NK-92 (cell line): ENCODE data around the gene BCL7A.
"Not testable (repeated sequence)": the region's sequence is repeated elsewhere in the genome, so short reads cannot be mapped to it uniquely, and the experiment has no call there.

Experiments
- DNase-seq: peaks from one replicate; lab custom pipeline; 2025; ENCODE audit not compliant: unreplicated experiment; lab: John Stamatoyannopoulos, UW

The BCL7A gene

DNA sequence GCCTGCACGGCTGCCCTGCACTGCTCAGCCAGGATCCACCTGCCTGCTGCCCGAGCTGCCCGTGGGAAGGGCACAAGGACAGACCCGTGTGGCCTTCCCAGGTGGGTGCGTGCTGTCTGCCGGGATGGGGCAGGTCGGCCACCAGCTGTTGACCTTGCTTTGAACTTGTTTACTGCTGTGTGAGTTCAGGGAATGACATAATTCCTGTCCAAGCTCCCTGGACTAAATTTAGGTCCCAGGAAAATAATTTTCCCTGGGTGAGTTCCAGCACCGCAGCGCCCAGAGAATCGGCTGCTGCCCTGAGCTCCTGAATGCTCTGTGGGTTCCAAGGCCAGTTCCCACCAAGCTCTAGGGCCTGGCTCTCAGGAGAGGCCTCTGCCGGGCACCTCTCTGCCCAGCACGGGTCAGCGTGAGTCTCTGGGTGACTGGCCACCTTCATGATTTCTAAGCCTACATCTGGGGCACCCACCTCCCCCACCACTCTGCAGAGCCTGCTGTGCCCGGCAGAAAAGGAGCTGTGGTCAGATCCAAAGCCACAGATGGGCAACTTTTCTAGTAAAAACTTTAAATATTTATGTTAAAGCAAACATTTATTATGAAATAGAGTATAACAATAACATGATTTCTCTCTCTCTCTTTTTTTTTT is 29.7 kb downstream of the BCL7A start:
- DNase-seq: no peak

DNA sequence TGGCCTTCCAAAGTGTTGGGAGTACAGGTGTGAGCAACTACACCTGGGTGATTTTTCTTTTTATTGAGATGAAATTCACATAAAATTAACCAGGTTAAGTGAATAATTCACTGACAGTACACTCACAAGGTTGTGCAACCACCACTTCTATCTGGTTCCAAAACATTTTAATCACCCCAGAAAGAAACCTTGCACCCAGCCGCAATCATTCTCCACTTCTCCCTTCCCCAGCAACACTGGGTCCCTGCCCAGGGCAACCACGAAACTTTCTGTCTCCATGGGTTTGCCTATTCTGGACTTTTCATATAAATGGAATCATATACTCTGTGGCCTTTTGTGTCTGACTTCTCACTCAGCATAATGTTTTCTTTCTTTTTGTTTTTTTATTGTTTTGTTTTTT is 30.6 kb downstream of the BCL7A start:
- DNase-seq: no peak

DNA sequence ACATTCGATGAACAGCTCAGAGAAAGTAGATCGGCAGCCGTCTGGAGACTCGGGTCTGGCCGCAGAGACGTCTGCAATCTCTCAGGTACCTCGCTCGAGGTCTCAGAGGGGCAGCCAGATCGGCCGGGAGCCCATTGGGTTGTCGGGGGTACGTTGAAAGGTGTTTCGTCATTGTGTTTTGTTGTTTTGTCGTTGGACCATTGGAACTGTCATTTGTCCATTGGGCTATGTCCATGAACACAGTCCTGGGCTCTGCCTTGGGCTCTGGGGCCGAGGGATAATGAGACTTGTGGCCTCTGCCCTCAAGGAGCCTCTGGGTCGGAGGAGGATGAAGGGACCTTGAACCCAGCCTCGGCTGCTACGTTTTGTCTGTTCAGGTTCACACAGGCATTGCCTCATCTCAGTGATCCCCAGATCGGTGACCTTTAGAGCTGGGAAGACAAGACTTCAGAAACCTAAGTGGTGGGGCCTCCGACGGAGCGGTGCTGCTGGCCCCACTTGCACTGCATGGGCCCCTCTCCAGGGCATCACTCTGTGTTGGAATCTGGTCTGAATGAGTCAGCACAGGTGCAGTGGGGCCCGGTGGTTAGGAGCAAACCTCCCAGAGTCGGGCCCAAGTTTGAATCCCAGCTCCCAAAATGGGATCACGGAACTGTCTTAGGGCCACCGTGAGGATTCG is 33.3 kb downstream of the BCL7A start:
- no peak for DNase-seq

DNA sequence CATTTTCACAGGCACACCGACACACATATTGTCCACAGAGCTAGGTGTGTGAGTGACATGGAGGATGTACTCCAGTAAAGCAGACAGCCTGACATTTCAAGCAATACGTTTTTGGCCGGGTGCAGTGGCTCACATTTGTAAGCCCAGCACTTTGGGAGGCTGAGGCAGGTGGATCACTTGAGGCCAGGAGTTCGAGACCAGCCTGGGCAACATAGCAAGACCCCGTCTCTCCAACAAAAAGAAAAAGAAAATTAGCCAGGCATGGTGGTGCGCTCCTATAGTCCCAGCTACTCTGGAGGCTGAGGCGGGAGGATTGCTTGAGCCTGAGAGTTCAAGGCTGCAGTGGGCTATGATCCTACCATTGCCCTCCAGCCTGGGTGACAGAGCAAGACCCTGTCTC is 34.7 kb downstream of the BCL7A start:
- DNase-seq: not testable (repeated sequence)

DNA sequence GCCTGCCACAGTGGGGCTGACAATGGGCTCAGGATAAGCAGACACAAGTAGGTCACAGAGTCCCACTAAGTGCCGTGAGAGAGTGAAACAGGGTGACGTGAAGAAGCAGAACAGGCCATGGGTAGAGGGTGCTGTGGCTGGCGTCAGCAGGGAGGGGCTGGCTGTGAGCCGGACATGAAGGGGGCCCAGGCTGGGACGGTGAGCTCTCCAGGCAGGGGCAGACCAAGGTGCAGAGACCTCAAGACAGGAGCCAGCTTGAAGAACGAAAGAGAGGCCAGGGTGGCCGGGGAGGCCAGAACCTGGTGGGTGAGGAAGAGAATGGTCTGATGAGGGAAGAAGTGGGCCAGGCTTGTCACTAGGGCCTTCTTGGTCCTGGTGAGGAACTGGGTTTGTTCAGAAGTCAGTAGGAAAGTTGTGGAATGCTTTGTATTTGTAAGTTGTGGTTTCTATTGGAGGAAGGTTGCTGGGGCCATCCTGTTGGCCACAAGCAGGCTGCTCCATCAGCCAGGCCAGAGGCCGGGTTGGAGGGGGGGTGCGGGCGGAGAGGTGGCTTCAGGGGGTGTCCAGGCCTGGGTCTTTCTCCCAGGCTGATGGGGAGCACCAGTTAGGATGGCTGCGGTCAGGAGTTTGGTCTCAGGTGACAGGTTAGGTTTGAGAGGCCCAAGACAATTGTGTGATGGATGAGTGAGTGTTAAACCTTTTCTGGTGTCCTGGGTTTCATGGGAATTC is 35.5 kb downstream of the BCL7A start:
- DNase-seq: no peak

DNA sequence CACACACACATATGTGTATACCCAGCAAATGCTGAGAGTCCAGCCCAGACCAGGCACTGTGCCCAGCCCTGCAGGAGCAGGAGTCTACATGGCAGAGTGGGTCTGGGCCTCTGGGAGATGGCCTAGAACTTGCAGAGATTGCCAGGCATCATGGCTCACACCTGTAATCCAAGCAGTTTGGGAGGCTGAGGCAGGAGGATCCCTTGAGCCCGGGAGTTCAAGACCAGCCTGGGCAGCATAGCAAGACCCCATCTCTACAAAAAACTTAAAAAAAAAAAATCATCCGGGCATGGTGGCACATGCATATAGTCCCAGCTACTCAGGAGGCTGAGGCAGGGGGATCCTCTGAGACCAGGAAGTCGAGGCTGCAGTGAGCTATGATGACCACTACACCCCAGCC is 36.1 kb downstream of the BCL7A start:
- DNase-seq: no peak

DNA sequence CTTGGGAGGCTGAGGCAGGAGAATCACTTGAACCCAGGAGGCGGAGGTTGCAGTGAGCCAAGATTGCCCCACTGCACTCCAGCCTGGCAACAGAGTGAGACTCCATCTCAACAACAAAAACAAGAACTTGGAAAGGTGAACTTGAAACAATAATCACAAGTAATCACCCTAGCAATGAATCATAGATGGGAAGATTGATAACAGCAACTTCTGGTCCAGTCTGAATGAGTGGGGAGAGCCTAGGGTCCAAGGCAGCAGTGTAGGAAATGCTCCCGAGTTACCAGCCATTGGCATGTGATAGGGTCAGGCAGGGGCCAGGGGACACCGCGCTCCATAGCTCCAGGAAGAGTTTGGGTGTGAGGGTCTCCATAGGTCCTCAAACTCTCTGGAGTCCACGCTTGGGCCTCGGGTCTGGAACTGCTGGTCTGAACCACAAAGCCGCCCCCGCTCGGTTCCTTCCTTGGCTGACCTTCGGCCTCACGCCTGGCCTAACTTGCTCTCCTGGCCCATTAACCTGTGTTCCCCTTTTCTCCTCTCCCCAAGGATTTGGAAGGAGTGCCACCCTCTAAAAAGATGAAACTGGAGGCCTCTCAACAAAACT is 37.0 kb downstream of the BCL7A start:
- DNase-seq: no peak

DNA sequence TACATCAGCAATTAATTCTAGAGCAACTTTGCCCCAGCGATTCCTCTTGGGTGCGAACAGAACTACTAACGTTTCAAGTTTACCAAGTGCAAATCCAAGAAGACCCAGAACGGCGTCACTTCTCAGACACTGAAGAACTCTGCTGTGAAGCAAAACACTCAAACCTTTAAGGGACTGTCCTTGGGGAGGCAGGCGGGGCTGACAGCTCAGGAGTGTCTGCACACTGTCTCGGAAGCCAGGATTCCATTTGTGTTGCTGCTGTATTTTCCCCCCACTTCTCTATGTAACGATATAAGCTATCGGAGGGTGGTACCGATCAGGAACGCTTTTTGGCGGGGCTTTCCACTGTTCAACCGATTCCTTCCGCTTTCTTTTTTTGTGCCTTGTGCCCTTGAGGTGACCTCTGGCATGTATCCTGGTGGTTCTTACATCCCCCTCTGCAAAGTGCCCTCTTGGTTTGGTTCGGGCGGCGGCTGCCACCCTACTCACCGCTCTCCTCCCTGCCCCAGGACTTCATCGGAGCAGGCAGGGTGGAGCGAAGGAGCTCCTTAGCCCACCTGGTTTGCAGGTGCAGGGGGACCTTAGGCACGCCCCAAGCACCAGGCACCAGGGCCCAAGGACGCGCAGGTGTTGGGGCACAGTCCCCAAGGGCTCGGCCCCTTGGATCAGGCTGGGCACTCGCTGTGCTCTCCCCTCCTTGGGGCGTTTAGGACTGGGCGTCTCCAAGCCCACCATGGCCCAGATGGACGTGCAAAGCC is 37.7 kb downstream of the BCL7A start:
- no peak for DNase-seq

DNA sequence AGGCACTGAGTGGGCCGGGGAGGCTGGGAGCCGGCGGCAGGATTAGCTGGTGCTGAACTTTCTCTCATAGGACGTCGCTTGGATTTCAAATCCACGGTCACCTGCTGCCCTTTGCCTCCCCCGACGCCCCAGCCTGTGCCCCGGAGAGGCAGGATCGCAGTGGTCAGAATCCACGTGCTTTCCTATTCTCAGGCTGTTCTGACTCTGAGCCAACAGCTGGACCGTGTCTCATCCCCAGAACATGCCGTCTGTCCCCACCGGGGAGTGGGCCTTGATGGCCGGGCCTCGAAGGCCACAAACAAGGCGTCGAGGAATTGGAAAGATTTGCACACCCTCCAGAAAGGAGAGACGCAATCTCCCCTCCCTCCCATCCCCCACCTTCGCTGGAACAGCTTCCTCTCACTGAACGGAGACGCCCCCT is 38.4 kb downstream of the BCL7A start:
- DNase-seq: no peak

DNA sequence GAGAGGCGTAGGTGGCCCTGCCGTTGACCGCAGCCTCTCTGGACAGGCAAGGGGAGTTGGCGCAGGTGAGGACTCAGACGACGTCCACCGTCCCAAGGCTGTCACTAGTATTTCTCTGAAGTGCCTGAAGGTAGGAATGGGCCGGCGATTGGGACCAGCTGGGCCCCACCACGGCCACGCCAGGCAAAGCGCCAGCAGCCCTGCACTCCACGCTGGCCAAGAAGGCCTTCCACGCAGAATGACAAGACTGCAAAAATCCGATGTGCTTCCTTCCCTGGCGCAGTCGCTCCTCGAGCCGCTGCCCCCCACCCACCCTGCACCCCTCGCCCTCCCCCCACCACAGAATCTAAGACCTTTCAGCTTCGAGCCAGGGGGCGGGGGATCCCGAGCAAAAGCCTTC is 39.6 kb downstream of the BCL7A start:
- no peak for DNase-seq

DNA sequence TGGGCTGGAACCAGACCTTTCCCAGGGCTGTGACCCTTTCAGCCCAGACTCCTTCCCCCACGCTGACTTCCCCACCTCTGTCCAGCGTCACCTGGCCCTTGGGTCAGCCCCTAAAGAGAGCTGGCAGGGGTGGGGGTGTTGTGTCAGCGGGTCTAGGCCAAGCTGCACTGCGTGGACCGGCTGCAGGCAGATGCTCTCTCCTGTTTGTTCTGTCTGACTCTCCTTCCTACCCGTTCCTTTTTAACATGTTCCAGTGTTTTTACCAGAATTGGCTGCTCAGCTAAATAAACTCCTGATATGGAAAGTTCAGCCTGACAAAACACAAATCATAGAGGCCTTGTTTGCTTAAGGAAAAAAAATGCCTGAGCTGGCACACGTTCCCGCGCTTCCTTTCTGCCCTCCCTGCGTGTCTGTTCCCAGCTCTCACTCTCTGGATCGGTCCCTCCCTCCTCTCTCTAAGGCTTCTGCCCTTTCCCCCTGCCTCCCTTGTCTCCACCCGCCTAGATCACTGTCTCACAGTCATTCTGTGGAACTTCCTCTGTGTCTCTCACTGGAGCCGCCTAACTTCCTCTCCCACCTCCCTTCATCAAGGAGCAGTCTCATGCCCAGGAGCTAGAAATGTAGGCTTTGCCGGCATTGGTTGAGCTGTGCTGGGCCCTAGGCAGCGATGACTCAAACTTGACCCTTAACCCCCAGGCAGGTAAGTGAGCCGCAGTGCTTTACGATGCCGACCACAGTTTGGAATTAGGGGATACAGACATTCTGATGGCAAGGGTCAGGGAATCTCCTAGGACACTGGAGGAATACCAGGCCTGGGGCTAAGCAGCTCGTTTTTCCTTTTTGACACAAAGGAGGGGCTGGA is 41.4 kb downstream of the BCL7A start:
- no peak for DNase-seq

DNA sequence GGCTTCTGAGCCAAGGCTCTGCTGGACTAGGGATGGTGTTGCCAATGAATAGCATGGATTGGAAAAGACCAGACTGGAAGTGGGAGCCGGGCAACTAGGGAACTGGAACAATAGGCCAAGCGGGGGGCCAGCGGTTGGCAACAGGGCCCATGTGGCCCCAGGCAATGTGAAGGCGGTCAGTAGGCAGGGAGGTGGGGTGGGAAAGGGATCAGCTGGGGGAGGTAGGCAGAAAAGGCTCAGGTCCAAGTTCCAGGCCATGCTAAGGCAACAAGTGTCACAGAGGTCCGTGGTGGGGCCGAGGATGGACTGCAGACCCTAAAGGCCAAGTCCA is 42.0 kb downstream of the BCL7A start:
- no peak for DNase-seq

DNA sequence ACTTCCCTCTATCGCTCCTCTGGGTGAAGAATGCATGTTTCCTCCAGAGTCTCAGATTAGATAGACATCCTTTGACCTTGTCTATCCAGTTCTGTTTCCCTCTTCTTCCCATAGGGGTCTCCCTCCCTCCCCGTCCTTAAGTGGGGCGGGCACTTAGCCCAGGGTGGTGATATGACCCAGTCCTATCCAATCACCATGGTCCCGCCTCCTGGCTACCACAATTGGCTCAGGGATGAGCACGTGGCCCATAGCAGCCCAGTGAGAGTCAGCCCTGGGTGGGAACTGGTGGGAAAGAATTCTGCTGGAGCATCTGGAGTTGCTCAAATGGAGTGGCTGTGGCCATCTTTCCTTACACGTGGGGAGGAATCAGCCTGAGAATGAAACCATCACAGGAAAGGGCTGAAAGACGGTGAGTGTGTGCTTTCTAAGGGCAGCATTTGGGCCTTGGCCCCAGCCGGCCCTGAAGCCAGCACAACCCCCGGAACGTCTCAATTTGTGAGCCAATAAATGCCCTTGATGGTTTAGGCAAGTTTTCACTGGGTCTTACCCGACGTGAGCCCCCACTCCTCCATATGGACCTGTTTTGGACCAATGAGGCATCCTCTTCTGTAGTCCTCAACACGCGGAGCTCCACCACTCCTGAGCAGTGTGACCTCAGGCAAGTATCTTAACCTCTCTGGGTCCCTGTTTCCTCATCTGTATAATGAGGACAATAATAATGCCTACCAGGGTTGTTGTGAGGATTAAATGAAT is 42.5 kb downstream of the BCL7A start:
- no peak for DNase-seq

DNA sequence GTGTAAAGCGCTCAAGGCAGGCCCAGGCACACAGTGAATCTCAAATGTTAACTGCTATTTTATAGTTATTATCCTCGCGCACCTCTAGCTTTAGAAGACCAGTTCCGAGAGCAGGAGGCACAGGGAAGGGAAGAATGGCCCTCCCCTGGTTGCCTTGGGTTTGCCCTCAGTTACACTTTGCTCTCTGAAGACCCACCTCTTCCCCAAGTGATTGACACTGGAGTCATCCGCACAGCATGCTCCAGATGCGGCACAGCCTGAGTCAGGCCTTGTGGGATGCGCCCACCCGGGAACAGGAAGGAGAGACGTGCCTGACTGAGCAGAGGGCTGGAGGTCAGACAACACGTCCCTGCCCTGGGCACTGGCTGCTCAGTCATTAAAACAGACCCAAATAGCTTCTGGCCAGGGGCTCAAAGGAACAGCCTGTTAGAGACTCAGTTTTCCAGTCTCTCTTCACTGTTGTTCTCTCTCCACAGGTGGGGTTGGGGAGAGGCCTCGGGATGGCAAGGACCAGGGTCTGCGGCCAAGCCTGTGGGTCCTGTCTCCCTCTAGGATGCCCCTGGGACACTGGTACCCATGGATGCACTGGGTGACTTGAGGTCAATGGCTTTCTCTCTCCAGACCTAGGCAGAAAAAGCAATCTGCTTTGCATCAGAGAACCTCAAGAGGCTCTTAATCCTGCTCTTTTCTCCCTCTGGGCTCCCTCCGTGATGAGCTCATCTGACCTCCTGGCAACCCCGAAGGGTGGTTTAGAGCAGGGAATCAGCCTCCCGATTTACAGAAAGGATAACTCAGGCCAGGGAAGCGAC is 43.3 kb downstream of the BCL7A start:
- DNase-seq: no peak

DNA sequence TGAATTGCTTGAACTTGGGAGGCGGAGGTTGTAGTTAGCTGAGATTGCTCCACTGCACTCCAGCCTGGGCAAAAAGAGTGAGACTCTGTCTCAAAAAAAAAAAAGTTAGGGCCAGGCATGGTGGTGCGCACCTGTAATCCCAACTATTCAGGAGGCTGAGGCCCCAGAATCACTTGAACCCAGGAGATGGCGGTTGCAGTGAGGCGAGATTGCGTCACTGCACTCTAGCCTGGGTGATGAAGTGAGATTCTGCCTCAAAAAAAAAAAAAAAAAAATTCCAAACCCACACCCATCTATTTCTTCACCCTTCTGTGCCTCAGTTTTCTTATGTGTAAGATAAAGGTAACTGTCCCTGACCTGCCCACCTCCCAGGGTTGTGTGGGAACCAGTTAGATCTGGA is 45.9 kb downstream of the BCL7A start:
- no peak for DNase-seq

DNA sequence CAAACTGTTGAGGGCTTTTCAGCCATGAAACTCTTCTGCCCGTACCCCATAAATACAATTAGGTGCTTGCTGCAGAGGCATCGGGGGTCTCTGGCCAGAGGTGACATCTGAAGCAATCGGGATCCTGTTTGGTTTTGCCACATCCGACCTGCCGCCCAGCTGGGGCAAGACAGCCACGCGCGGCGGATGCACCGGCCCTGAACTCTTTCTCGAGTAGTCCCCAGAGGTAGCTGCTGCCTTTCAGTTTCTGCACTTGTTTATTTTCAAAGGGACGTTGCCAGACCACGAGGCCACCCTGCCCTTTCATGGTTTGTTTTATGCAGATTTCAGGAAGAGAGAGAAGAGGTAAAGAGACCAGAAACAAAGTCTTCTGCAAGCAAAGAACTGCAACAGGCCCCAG is 46.3 kb downstream of the BCL7A start:
- DNase-seq: no peak

DNA sequence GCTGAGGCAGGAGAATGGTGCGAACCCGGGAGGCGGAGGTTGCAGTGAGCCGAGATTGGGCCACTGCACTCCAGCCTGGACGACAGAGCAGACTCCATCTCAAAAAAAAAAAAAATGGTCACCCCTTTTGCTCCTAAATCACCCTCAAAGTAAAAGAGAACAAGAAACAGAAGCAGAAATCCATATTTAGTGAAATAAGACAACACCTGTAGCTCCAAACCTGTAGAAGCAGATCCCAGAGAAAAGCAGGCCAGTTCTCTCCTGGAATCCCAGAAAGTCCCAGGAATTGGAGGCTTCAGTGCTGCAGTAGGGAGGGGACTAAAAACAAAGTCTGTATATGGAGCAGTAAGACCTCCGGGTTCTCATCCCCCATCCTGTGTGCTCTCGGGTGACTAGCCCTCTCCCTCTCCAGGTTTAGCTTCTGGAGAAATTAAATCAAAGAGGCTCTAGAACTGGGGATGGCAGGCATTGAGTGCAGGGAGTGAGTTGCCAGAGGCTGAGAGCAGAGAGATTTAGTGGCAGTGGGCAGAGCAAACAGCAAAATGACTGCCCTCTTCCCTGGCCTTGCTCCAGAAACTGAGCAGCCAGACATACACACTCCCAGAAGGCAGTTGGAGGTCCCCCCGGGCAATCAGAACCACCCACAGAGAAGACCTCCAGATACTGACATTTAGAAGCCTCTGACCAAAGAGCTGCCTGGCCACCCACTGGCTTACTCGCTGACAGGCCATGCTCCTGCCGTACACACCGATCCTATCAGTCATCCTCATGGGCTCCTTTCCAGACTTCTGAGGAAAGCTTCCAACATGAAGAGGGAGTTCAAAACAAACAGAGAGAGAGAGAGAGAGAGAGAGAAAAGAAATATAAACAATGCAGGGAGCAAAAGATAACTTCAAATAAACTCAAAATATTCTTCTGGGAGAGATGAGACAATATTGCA is 50.6 kb downstream of the BCL7A start:
- DNase-seq: no peak

DNA sequence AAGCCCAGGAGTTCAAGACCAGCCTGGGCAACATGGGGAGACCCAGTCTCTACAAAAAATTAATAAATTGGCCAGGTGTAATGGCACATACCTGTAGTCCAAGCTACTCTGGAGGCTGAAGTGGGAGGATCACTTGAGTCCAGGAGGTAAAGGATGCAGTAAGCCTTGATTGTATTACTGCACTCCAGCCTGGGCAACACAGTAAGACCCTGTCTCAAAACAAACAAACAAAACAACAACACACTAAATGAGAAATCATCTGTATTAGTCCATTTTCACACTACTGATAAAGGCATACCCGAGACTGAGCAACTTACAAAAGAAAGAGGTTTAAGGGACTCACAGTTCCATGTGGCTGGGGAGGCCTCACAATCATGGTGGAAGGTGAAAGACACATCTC is 52.1 kb downstream of the BCL7A start:
- no peak for DNase-seq
